H1 (cell line): Measurements from ENCODE around the gene AIG1. TPM values are rescaled to one million over a fixed set of nuclear protein-coding genes. Genes with fewer than 3 reads are reported as not detected.

Source experiments
- CTCF ChIA-PET: fragments of 300-600 bp; sonication (Branson Sonifier 250); formaldehyde crosslinking; loops from one replicate; lab custom pipeline; 2021; ENCODE audit not compliant: partially characterized antibody; lab: Charles Lee
- POLR2A ChIA-PET: fragments of 300-600 bp; sonication (Branson Sonifier 250); formaldehyde crosslinking; loops from one replicate; lab custom pipeline; 2021; ENCODE audit warnings: inconsistent platforms; ENCODE audit not compliant: partially characterized antibody; lab: Charles Lee
- DNase-seq, 2 experiments: peaks; one replicate each; pipeline versions ENCODE4 v3.0.0 to v3.0.0-alpha.2; 2010 to 2022; ENCODE audit warnings: low spot score in 2 of 2, low read depth in 1 of 2, mixed read lengths in 1 of 2
- FAIRE-seq: peaks from 2 replicates; lab custom pipeline; 2011; peaks lifted over from hg19 to GRCh38; lab: Jason Lieb, UNC
- H2AFZ ChIP-seq: 2 replicates; pipeline ENCODE4 v1.8.1; 2012; ENCODE audit warnings: low read length, inconsistent platforms
- H2AK5ac ChIP-seq: 2 replicates; pipeline ENCODE4 v1.6.1; 2013; ENCODE audit warnings: low read depth, low read length
- H2BK120ac ChIP-seq: replicated peaks from 2 replicates; pipeline ENCODE3; 2013; ENCODE audit warnings: low read depth, low read length, inconsistent platforms
- H2BK12ac ChIP-seq: 2 replicates; pipeline ENCODE4 v1.6.1; 2013; ENCODE audit warnings: low read depth, low read length
- H2BK15ac ChIP-seq: 2 replicates; pipeline ENCODE4 v1.6.1; 2013; ENCODE audit warnings: low read length
- H2BK20ac ChIP-seq: 2 replicates; pipeline ENCODE4 v1.6.1; 2013; ENCODE audit warnings: low read length
- H2BK5ac ChIP-seq: 2 replicates; pipeline ENCODE4 v1.6.1; 2013; ENCODE audit warnings: low read depth, low read length
- H3K14ac ChIP-seq: 2 replicates; pipeline ENCODE4 v1.6.1; 2013; ENCODE audit warnings: inconsistent platforms; ENCODE audit not compliant: insufficient read length
- H3K18ac ChIP-seq: 2 replicates; pipeline ENCODE4 v1.6.1; 2013; ENCODE audit warnings: low read length; ENCODE audit errors: extremely low read depth
- H3K23ac ChIP-seq: 2 replicates; pipeline ENCODE4 v1.6.1; 2013; ENCODE audit warnings: inconsistent platforms; ENCODE audit not compliant: insufficient read length
- H3K23me2 ChIP-seq: 2 replicates; pipeline ENCODE4 v1.6.1; 2013; ENCODE audit warnings: low read depth, low read length
- H3K27ac ChIP-seq: 2 replicates; pipeline ENCODE4 v1.6.1; 2011; ENCODE audit warnings: low read depth, low read length, inconsistent platforms
- H3K27me3 ChIP-seq, 4 experiments: replicated peaks in 1 of 4; 1 replicate in 1 of 4; 2 replicates in 3 of 4; pipeline versions ENCODE4 v1.6.1 to v1.8.1; 2011 to 2013; ENCODE audit warnings: low read length in 3 of 4, mild to moderate bottlenecking in 3 of 4, inconsistent platforms in 2 of 4, mixed read lengths in 2 of 4, moderate library complexity in 1 of 4; ENCODE audit not compliant: control insufficient read depth in 3 of 4, insufficient read depth in 3 of 4; ENCODE audit errors: extremely low read depth in 1 of 4
- H3K36me3 ChIP-seq, 4 experiments: 2 replicates each; pipeline versions ENCODE4 v1.6.1 to v1.8.1; 2011 to 2013; ENCODE audit warnings: mild to moderate bottlenecking in 4 of 4, low read length in 3 of 4, moderate library complexity in 2 of 4, control low read depth in 1 of 4, inconsistent platforms in 1 of 4; ENCODE audit not compliant: insufficient read depth in 4 of 4, control insufficient read depth in 2 of 4
- H3K4ac ChIP-seq: replicated peaks from 2 replicates; pipeline ENCODE3; 2013; ENCODE audit warnings: low read length, low read depth, mixed read lengths, inconsistent platforms; ENCODE audit not compliant: insufficient read length
- H3K4me1 ChIP-seq, 4 experiments: replicated peaks in 1 of 4; 1 replicate in 1 of 4; 2 replicates in 3 of 4; pipeline versions ENCODE4 v1.6.1 to v1.8.1; 2011 to 2013; ENCODE audit warnings: low read length in 3 of 4, inconsistent platforms in 2 of 4, mixed read lengths in 1 of 4; ENCODE audit not compliant: insufficient read depth in 4 of 4, control insufficient read depth in 3 of 4
- H3K4me2 ChIP-seq, 2 experiments: 2 replicates each; pipeline versions ENCODE4 v1.6.1 to v1.8.1; 2011 to 2013; ENCODE audit warnings: low read depth in 2 of 2, low read length in 2 of 2, control low read depth in 1 of 2, inconsistent platforms in 1 of 2, mild to moderate bottlenecking in 1 of 2; ENCODE audit not compliant: insufficient read depth in 1 of 2
- H3K4me3 ChIP-seq, 4 experiments: fragments of 200-600, 300-600 bp in 1 of 4; sonication (generic), shearing (Covaris generic), sonication (Bioruptor Twin) in 1 of 4; 2 replicates each; pipeline versions ENCODE4 v1.5.1 to v1.8.1; 2011 to 2016; ENCODE audit warnings: low read length in 4 of 4, low read depth in 3 of 4, control low read depth in 2 of 4, inconsistent platforms in 2 of 4, mild to moderate bottlenecking in 2 of 4, mixed read lengths in 1 of 4, moderate library complexity in 1 of 4; ENCODE audit not compliant: insufficient read depth in 2 of 4; ENCODE audit errors: extremely low read depth in 1 of 4
- H3K56ac ChIP-seq: replicated peaks from 2 replicates; pipeline ENCODE3; 2013; ENCODE audit warnings: low read depth, mild to moderate bottlenecking, mixed read lengths, low read length, inconsistent platforms; ENCODE audit not compliant: insufficient read length
- H3K79me1 ChIP-seq: 2 replicates; pipeline ENCODE4 v1.6.1; 2013; ENCODE audit warnings: low read depth, low read length, control low read depth
- H3K79me2 ChIP-seq, 2 experiments: 2 replicates each; pipeline versions ENCODE4 v1.6.1 to v1.8.1; 2012 to 2013; ENCODE audit warnings: low read length in 2 of 2, mild to moderate bottlenecking in 2 of 2, inconsistent platforms in 1 of 2; ENCODE audit not compliant: insufficient read depth in 2 of 2, control insufficient read depth in 1 of 2
- H3K9ac ChIP-seq, 4 experiments: replicated peaks in 1 of 4; 1 replicate in 1 of 4; 2 replicates in 3 of 4; pipeline versions ENCODE4 v1.6.1 to v1.8.1; 2011 to 2013; ENCODE audit warnings: low read depth in 3 of 4, low read length in 3 of 4, control low read depth in 2 of 4, mild to moderate bottlenecking in 2 of 4, moderate library complexity in 2 of 4, inconsistent platforms in 1 of 4; ENCODE audit errors: extremely low read depth in 1 of 4
- H3K9me3 ChIP-seq, 2 experiments: 2 replicates each; pipeline versions ENCODE4 v1.6.1 to v1.8.1; 2012 to 2013; ENCODE audit warnings: mild to moderate bottlenecking in 2 of 2, moderate library complexity in 2 of 2, control low read depth in 1 of 2, inconsistent platforms in 1 of 2, low read depth in 1 of 2, low read length in 1 of 2, mixed read lengths in 1 of 2; ENCODE audit not compliant: insufficient read depth in 2 of 2
- H4K20me1 ChIP-seq, 2 experiments: replicated peaks in 1 of 2; 2 replicates each; pipeline versions ENCODE3 to v1.8.1; 2011 to 2013; ENCODE audit warnings: inconsistent platforms in 2 of 2, low read length in 2 of 2, mild to moderate bottlenecking in 1 of 2; ENCODE audit not compliant: insufficient read depth in 2 of 2, control insufficient read depth in 1 of 2
- H4K5ac ChIP-seq: 2 replicates; pipeline ENCODE4 v1.6.1; 2013; ENCODE audit warnings: low read length, low read depth, mixed read lengths, inconsistent platforms; ENCODE audit not compliant: insufficient read length
- H4K8ac ChIP-seq: 2 replicates; pipeline ENCODE4 v1.8.0; 2013; ENCODE audit warnings: mild to moderate bottlenecking, moderate library complexity, low read length, inconsistent platforms; ENCODE audit not compliant: insufficient read depth; ENCODE audit errors: extremely low read depth
- H4K91ac ChIP-seq: replicated peaks from 2 replicates; pipeline ENCODE3; 2013; ENCODE audit warnings: low read length, mixed read lengths, inconsistent platforms; ENCODE audit not compliant: insufficient read length
- EZH2 ChIP-seq: fragments of 200-600 bp; sonication (generic); IDR thresholded peaks from 2 replicates; pipeline ENCODE4 v1.7.1; 2012; ENCODE audit warnings: low read depth, mild to moderate bottlenecking, moderate library complexity, low read length, inconsistent platforms; ENCODE audit not compliant: severe bottlenecking
- FOSL1 ChIP-seq: IDR thresholded peaks from 2 replicates; pipeline ENCODE4 v1.6.1; 2011; ENCODE audit warnings: mild to moderate bottlenecking, low read depth, low read length, moderate library complexity; ENCODE audit not compliant: insufficient read depth
- JUN ChIP-seq: IDR thresholded peaks from 2 replicates; pipeline ENCODE4 v1.6.1; 2011; ENCODE audit warnings: low read depth, mild to moderate bottlenecking, improper control_type of control experiment, low read length
- PHF8 ChIP-seq: fragments of 200-600 bp; sonication (generic); conservative IDR thresholded peaks from 2 replicates; pipeline ENCODE4 v1.7.1; 2012; ENCODE audit warnings: low read depth, mild to moderate bottlenecking, inconsistent platforms, low read length, moderate library complexity
- POLR2AphosphoS5 ChIP-seq: IDR thresholded peaks from 2 replicates; pipeline ENCODE4 v1.6.1; 2011; ENCODE audit warnings: low read depth, low read length
- SAP30 ChIP-seq: fragments of 300-600 bp; sonication (generic); IDR thresholded peaks from 2 replicates; pipeline ENCODE4 v1.7.1; 2012; ENCODE audit warnings: low read length, moderate library complexity, mild to moderate bottlenecking, inconsistent platforms; ENCODE audit not compliant: insufficient read depth, insufficient replicate concordance
- SP2 ChIP-seq: IDR thresholded peaks from 2 replicates; pipeline ENCODE4 v1.6.1; 2012; ENCODE audit warnings: mild to moderate bottlenecking, low read length, inconsistent platforms
- TBP ChIP-seq: IDR thresholded peaks from 2 replicates; pipeline ENCODE4 v1.6.1; 2011; ENCODE audit warnings: low read depth, low read length, improper control_type of control experiment
- TCF12 ChIP-seq: IDR thresholded peaks from 2 replicates; pipeline ENCODE4 v1.6.1; 2011; ENCODE audit warnings: low read depth, mild to moderate bottlenecking, low read length
- YY1 ChIP-seq: IDR thresholded peaks from 2 replicates; pipeline ENCODE4 v1.6.1; 2011; ENCODE audit warnings: low read depth, mild to moderate bottlenecking, low read length
- WGBS, 2 experiments: shearing (Covaris generic) in 1 of 2; methylation state at CpG; one replicate each; pipeline versions ENCODE4 v1.1.6 to v1.1.7; 2013 to 2015; ENCODE audit warnings: low lambda C conversion rate in 2 of 2, mixed read lengths in 2 of 2, inconsistent platforms in 1 of 2, low coverage in 1 of 2, missing lambda C conversion rate in 1 of 2; ENCODE audit not compliant: insufficient replicate concordance in 2 of 2, insufficient coverage in 1 of 2, insufficient read length in 1 of 2; ENCODE audit errors: extremely low coverage in 1 of 2, missing lambda C conversion rate in 1 of 2; 5-methylcytosine and 5-hydroxymethylcytosine counted together
- polyA plus RNA-seq, 7 experiments: library from polyadenylated mRNA; depleted of rRNA in 3 of 7; stranded (reverse) in 5 of 7; unstranded in 2 of 7; fragments of >200 nt in 5 of 7; fragments of 200-250 nt in 2 of 7; gene quantifications; 1 replicate in 5 of 7; 2 replicates in 1 of 7; 4 replicates in 1 of 7; pipeline versions ENCODE4 v1.2.1 to v1.2.3, GENCODE V29; 2011 to 2013; ENCODE audit warnings: missing spikeins in 2 of 7, mixed read lengths in 2 of 7
- total RNA-seq: library from RNA; stranded (reverse); fragmentation: NEBNext Ultra II Directional; extraction: Animal tissue kit (Norgen Biotek cat#: 25700); gene quantifications from 2 replicates; pipeline ENCODE4 v1.2.1, GENCODE V29; 2021

Gene AIG1
- total and polyA plus RNA-seq, 2 of the 8 experiments (the other 6 are each of a cell fraction or from before 2014, with no cell fraction given): 56.6 to 58.4 TPM

DNA sequence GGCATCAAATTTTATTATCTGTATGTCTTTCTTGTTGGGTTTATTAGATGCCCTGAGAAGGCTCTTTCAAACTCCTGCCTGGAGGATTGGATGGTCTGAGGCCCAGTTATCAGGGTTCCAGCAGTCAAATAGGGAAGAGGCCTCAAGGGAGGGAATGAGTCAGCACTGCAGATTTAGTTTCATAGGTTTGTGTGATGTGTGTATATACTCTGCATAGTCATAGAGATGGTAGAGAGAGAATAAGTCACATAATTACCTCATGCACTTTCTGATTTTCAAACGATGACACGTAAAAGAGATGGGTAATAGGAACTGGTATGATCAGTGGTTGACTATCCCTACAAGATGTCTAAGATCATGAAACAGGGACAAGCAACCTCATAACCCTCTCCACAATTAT is 307.7 kb downstream of the AIG1 start:
- Histone ChIP-seq H2BK5ac (no peak overlapping the region), H3K4me2 (no peak overlapping the region), H3K9me3 (no peaks in the 10 kb centered on the region), H3K18ac (no peak overlapping the region), H4K91ac (no peak overlapping the region), H3K23me2 (peaks cover 3% of the 10 kb centered on the region; the same call in 1 of the 2 replicates), H3K27me3 (no peaks in the 10 kb centered on the region), H2BK20ac (no peak overlapping the region), H2BK12ac (no peak overlapping the region), H3K4me1 (no peaks in the 10 kb centered on the region), H3K56ac (no peak overlapping the region), H3K36me3 (no peaks in the 10 kb centered on the region), H2AFZ (no peak overlapping the region), H3K4ac (no peak overlapping the region), H3K79me2 (no peaks in the 10 kb centered on the region), H2BK120ac (no peak overlapping the region), H4K20me1 (peaks cover 0 to 2% of the 10 kb centered on the region in 2 experiments), H3K27ac (no peak overlapping the region)
- ChIA-PET CTCF (interaction anchor here (0.8 to 1.0 kb wide), 2 partner anchors 59 to 136 kb away, joined by 3 to 4 read pairs; no protein-coding TSS in a partner anchor), POLR2A (interaction anchor here (0.7 kb wide), 1 partner anchor 455 kb away, joined by 3 read pairs; no protein-coding TSS in a partner anchor)
- no peak for FAIRE-seq
- no peak for TF ChIP-seq EZH2
- TF ChIP-seq SAP30: no peak
- TF ChIP-seq FOSL1: no peak
- TF ChIP-seq TBP: no peak
- TF ChIP-seq PHF8: no peak
- no peak for TF ChIP-seq YY1
- no peak for TF ChIP-seq JUN
- no peak for TF ChIP-seq TCF12
- TF ChIP-seq POLR2AphosphoS5: no peak
- no peak for TF ChIP-seq SP2
- TF ChIP-seq, all 59 proteins: peak for 0
- Histone ChIP-seq H4K5ac (no peak overlapping the region), H3K14ac (no peak overlapping the region), H3K23ac (no peak overlapping the region), H3K4me3 (no peak overlapping the region), H4K8ac (no peak overlapping the region), H3K79me1 (no peaks in the 10 kb centered on the region), H2AK5ac (no peak overlapping the region), H2BK15ac (no peak overlapping the region), H3K9ac (no peak overlapping the region)
- 75% methylated on average over 2 of the region's 2 CpGs; no CpG with 5 or more reads in 1 of the 2 experiments for WGBS, 2 experiments
- DNase-seq: no peak
